ENCODE measurements around the gene BTN2A1. TPM values are rescaled to one million over a fixed set of nuclear protein-coding genes. Genes with fewer than 3 reads are reported as not detected.

Gene BTN2A1
- total RNA-seq, 1 donor from 2014 or later: 28.7 TPM

- Mint-ChIP-seq H3K27ac (ENCODE audit: unreplicated experiment) (no peak overlapping the region), H3K9me3 (ENCODE audit: unreplicated experiment) (no peaks in the 10 kb centered on the region), H3K27me3 (ENCODE audit: unreplicated experiment) (peaks cover 8% of the 10 kb centered on the region), H3K36me3 (ENCODE audit: low read depth, unreplicated experiment) (peaks cover 25% of the 10 kb centered on the region), H3K4me3 (ENCODE audit: unreplicated experiment) (no peak overlapping the region), H3K4me1 (ENCODE audit: unreplicated experiment) (peaks cover 13% of the 10 kb centered on the region)
- DNase-seq (ENCODE audit: low spot score): peak; percentile 11
- TF ChIP-seq CTCF (IDR thresholded peaks at IDR 0.05; ENCODE audit: unreplicated experiment): no peak
Observed at GRCh38 chr6:26473758-26474438, 16.1 kb downstream of the BTN2A1 start.

GRCh38 chr6:26474439-26474881, 16.7 kb downstream of the BTN2A1 start:
- peaks cover 21% of the 10 kb centered on the region for H3K36me3 Mint-ChIP-seq (ENCODE audit: low read depth, unreplicated experiment)
- H3K27ac Mint-ChIP-seq (ENCODE audit: unreplicated experiment): no peak overlapping the region
- no peak for DNase-seq (ENCODE audit: low spot score)
- peaks cover 13% of the 10 kb centered on the region for H3K4me1 Mint-ChIP-seq (ENCODE audit: unreplicated experiment)
- no peak for TF ChIP-seq CTCF (IDR thresholded peaks at IDR 0.05; ENCODE audit: unreplicated experiment)
- H3K9me3 Mint-ChIP-seq (ENCODE audit: unreplicated experiment): no peaks in the 10 kb centered on the region
- peaks cover 9% of the 10 kb centered on the region for H3K27me3 Mint-ChIP-seq (ENCODE audit: unreplicated experiment)
- no peak overlapping the region for H3K4me3 Mint-ChIP-seq (ENCODE audit: unreplicated experiment)

- Mint-ChIP-seq H3K27me3 (ENCODE audit: unreplicated experiment) (peaks cover 6% of the 10 kb centered on the region), H3K4me3 (ENCODE audit: unreplicated experiment) (no peak overlapping the region), H3K4me1 (ENCODE audit: unreplicated experiment) (peaks cover 13% of the 10 kb centered on the region), H3K27ac (ENCODE audit: unreplicated experiment) (no peak overlapping the region), H3K36me3 (ENCODE audit: low read depth, unreplicated experiment) (peaks cover 7% of the 10 kb centered on the region), H3K9me3 (ENCODE audit: unreplicated experiment) (no peaks in the 10 kb centered on the region)
- TF ChIP-seq CTCF (IDR thresholded peaks at IDR 0.05; ENCODE audit: unreplicated experiment): no peak
- no peak for DNase-seq (ENCODE audit: low spot score)
Observed at GRCh38 chr6:26475823-26476729, 18.3 kb downstream of the BTN2A1 start.

- peaks cover 13% of the 10 kb centered on the region for H3K4me1 Mint-ChIP-seq (ENCODE audit: unreplicated experiment)
- DNase-seq (ENCODE audit: low spot score): no peak
- H3K9me3 Mint-ChIP-seq (ENCODE audit: unreplicated experiment): no peaks in the 10 kb centered on the region
- H3K27me3 Mint-ChIP-seq (ENCODE audit: unreplicated experiment): peaks cover 6% of the 10 kb centered on the region
- H3K36me3 Mint-ChIP-seq (ENCODE audit: low read depth, unreplicated experiment): no peaks in the 10 kb centered on the region
- TF ChIP-seq CTCF (IDR thresholded peaks at IDR 0.05; ENCODE audit: unreplicated experiment): no peak
- no peak overlapping the region for H3K4me3 Mint-ChIP-seq (ENCODE audit: unreplicated experiment)
- no peak overlapping the region for H3K27ac Mint-ChIP-seq (ENCODE audit: unreplicated experiment)
Observed at GRCh38 chr6:26476896-26477295, 19.1 kb downstream of the BTN2A1 start.

- no peaks in the 10 kb centered on the region for H3K36me3 Mint-ChIP-seq (ENCODE audit: low read depth, unreplicated experiment)
- H3K27me3 Mint-ChIP-seq (ENCODE audit: unreplicated experiment): peaks cover 6% of the 10 kb centered on the region
- TF ChIP-seq CTCF (IDR thresholded peaks at IDR 0.05; ENCODE audit: unreplicated experiment): no peak
- no peak overlapping the region for H3K27ac Mint-ChIP-seq (ENCODE audit: unreplicated experiment)
- no peak for DNase-seq (ENCODE audit: low spot score)
- peaks cover 13% of the 10 kb centered on the region for H3K4me1 Mint-ChIP-seq (ENCODE audit: unreplicated experiment)
- no peak overlapping the region for H3K4me3 Mint-ChIP-seq (ENCODE audit: unreplicated experiment)
- no peaks in the 10 kb centered on the region for H3K9me3 Mint-ChIP-seq (ENCODE audit: unreplicated experiment)
Observed at GRCh38 chr6:26477426-26477825, 19.7 kb downstream of the BTN2A1 start.
